ENCODE results near the gene LRTM1. TPM values are rescaled to one million over a fixed set of nuclear protein-coding genes. Genes with fewer than 3 reads are reported as not detected.

Gene LRTM1
- total RNA-seq, 1 donor = not detected

GRCh38 chr3:54891540-54891897, 36.3 kb downstream of the LRTM1 start:
- no peak overlapping the region for H3K4me3 ChIP-seq (ENCODE audit: low read depth, low read length)
- DNase-seq (ENCODE audit: low read depth) = peak; percentile 96
- TF ChIP-seq, protein P1, sequence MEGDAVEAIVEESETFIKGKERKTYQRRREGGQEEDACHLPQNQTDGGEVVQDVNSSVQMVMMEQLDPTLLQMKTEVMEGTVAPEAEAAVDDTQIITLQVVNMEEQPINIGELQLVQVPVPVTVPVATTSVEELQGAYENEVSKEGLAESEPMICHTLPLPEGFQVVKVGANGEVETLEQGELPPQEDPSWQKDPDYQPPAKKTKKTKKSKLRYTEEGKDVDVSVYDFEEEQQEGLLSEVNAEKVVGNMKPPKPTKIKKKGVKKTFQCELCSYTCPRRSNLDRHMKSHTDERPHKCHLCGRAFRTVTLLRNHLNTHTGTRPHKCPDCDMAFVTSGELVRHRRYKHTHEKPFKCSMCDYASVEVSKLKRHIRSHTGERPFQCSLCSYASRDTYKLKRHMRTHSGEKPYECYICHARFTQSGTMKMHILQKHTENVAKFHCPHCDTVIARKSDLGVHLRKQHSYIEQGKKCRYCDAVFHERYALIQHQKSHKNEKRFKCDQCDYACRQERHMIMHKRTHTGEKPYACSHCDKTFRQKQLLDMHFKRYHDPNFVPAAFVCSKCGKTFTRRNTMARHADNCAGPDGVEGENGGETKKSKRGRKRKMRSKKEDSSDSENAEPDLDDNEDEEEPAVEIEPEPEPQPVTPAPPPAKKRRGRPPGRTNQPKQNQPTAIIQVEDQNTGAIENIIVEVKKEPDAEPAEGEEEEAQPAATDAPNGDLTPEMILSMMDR (IDR thresholded peaks at IDR 0.05; ENCODE audit: insufficient read depth, low read length) = peak; percentile 77

- TF ChIP-seq, protein P1 (IDR thresholded peaks at IDR 0.05; ENCODE audit: insufficient read depth, low read length) = no peak
- DNase-seq (ENCODE audit: low read depth) = no peak
- no peak overlapping the region for H3K4me3 ChIP-seq (ENCODE audit: low read depth, low read length)
Measured at GRCh38 chr3:54889731-54890130, 38.1 kb downstream of the LRTM1 start.

DNA sequence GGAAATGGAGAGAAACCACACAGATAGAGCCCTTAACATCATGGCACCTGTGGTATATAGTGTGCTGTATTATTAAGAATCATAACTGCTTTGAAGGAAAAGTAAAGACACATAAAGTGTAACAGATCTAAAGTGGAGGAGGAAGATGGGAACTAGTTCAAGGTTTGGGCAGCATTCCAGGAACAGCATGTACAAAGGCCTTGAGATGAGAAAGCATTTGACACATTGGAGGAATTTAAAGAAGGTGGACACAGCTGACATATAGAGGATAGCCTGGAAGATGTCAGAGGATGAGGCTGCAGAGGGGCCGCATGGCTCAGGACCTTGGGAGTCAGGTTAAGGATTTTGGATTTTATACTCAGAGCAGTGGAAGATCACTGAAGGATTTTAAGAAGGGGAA, 39.0 kb downstream of the LRTM1 start:
- DNase-seq (ENCODE audit: low read depth) = no peak
- TF ChIP-seq, protein P1 (IDR thresholded peaks at IDR 0.05; ENCODE audit: insufficient read depth, low read length) = no peak
- H3K4me3 ChIP-seq (ENCODE audit: low read depth, low read length) = no peak overlapping the region

DNA sequence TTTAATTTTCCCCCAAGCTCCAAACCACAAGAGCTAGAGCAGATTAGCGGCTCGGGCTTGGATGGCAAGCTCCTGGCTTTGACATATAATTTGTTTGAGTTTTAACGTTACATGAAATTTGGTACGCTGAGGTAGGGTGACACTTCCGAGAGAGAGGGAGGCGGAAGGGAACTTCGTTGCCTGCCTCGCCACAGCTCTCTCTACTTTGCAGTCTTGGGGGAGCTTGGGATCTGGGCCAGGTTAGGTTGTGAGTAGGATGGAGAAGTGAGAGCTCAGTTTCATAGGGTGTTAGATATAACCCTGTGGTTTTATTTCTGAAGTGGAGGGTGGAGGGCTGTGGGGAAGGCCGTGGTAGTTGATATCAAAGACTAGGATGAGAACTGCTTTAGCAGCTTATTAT, 39.7 kb downstream of the LRTM1 start:
- DNase-seq (ENCODE audit: low read depth) = no peak
- TF ChIP-seq, protein P1 (IDR thresholded peaks at IDR 0.05; ENCODE audit: insufficient read depth, low read length) = no peak
- no peak overlapping the region for H3K4me3 ChIP-seq (ENCODE audit: low read depth, low read length)

GRCh38 chr3:54882129-54882833, 45.6 kb downstream of the LRTM1 start:
- TF ChIP-seq, protein P1 (IDR thresholded peaks at IDR 0.05; ENCODE audit: insufficient read depth, low read length) = no peak
- H3K4me3 ChIP-seq (ENCODE audit: low read depth, low read length) = no peak overlapping the region
- peak; percentile 97 for DNase-seq (ENCODE audit: low read depth)

DNA sequence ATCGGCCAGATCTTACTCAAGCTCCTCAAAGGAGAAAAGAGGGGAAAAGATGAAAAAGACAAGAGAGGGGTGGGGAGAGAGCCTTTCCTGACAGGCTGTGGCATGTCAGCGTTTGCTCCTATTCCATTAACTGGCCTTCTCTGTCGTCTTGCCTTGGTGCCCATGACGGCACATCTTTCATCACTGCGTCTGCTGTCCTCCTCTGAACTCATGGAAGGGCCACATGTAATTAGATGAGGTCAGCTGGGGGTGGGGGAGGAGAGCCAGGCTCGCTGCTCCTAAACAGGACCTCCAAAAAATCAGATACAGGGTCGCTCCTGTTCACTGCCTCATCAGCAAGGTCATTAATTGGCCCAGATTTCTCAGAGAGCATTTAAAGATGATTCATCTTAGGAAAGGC, 49.7 kb downstream of the LRTM1 start:
- no peak overlapping the region for H3K4me3 ChIP-seq (ENCODE audit: low read depth, low read length)
- DNase-seq (ENCODE audit: low read depth) = no peak
- TF ChIP-seq, protein P1 (IDR thresholded peaks at IDR 0.05; ENCODE audit: insufficient read depth, low read length) = no peak

- TF ChIP-seq, protein P1 (IDR thresholded peaks at IDR 0.05; ENCODE audit: insufficient read depth, low read length) = no peak
- no peak overlapping the region for H3K4me3 ChIP-seq (ENCODE audit: low read depth, low read length)
- DNase-seq (ENCODE audit: low read depth) = no peak
Measured at GRCh38 chr3:54877730-54878129, 50.1 kb downstream of the LRTM1 start.
